ENCODE data around the gene UQCRC1.

The UQCRC1 gene

DNA sequence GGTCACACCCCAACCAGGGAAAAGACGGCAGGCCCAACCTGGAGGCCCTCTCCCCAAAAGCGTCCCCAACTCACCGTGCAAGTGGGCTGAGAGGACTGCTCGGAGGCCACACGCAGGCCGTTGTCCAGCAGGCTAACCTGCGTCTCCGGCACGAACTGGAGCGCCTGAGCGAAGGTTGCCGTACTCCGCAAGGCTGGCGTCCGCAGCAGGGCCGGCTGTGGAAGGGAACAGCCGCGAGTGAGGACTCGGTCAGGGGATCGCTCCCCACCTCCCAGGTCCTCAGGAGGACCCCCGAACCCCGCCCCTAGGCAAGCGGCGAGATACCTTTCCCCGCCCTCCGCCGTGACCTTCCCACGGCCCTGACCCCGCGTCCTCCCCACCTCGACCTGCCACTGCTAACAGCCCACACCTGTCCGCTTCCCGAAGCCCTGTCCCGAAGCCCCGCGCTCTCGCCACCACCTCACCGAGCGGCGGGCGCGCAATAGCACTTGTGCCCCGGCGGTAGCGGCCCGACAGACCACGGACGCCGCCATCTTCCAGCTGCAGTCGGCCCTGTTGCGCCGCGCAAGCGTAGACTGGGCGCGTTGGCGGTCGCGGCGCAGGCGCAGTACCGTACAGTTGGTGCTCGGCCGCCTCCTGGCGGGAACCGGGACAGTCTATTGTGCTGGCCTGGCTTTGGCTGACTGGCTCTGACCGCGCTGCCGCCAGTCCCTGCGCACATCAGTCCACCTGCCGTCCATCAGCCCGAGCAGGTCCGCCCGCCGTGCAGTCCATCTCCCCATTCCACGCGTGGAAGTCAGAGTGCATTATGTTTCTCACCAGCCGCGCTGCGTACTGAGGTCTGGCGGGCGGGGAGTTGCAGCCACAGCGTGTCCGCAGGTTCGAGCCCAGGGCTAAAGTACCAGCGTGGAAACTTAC lies at the start of gene UQCRC1:
TSS of gene UQCRC1 (minus strand) at position 559 of the 918 bp plus-strand sequence. CDS start at position 533, 26 bp downstream.
- peaks cover 31% of the 10 kb centered on the region for H3K36me3 ChIP-seq (ENCODE audit: control insufficient read depth, insufficient read depth, low read length, severe bottlenecking)
- H3K4me3 ChIP-seq (ENCODE audit: low read length) = peak within 1 kb of the TSS; percentile 99
- H3K9me3 ChIP-seq (ENCODE audit: control insufficient read depth, low read length) = no peaks in the 10 kb centered on the region
- peaks cover 20% of the 10 kb centered on the region for H3K4me1 ChIP-seq (ENCODE audit: control insufficient read depth, insufficient read depth, low read length)
- peak within 1 kb of the TSS; percentile 99 for H3K9ac ChIP-seq (ENCODE audit: low read length)
- no peaks in the 10 kb centered on the region for H3K27me3 ChIP-seq (replicated peaks; ENCODE audit: control insufficient read depth, insufficient read depth, low read length)
- DNase-seq (ENCODE audit: low read depth) = peak; percentile 97

DNA sequence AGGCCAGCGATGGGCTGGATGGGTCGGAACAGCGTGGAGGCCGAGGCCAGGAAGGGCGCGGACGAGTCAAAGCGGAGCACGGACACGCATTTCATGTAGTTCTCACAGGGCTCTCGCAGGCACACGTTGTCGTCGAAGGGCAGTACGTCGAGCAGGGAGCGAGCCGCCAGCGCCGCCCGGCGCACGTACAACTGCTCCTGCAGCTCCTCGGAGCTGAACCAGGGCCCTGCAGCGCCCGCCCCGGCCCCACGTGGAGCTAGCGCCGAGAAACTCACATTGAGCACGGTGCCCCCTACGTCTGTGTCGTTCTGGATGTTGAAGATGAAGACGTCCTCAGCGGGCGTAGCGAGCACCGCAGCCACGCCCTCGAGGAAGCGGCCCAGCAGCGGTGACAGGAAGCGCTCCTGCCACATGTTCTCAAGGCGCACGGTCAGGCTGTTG lies 47.4 kb upstream of the UQCRC1 start:
- no peaks in the 10 kb centered on the region for H3K36me3 ChIP-seq (ENCODE audit: control insufficient read depth, insufficient read depth, low read length, severe bottlenecking)
- H3K27me3 ChIP-seq (replicated peaks; ENCODE audit: control insufficient read depth, insufficient read depth, low read length) = no peaks in the 10 kb centered on the region
- no peak overlapping the region for H3K9ac ChIP-seq (ENCODE audit: low read length)
- no peaks in the 10 kb centered on the region for H3K9me3 ChIP-seq (ENCODE audit: control insufficient read depth, low read length)
- no peak for DNase-seq (ENCODE audit: low read depth)
- H3K4me1 ChIP-seq (ENCODE audit: control insufficient read depth, insufficient read depth, low read length) = peaks cover 9% of the 10 kb centered on the region
- H3K4me3 ChIP-seq (ENCODE audit: low read length) = peak overlapping the region; percentile 70

DNA sequence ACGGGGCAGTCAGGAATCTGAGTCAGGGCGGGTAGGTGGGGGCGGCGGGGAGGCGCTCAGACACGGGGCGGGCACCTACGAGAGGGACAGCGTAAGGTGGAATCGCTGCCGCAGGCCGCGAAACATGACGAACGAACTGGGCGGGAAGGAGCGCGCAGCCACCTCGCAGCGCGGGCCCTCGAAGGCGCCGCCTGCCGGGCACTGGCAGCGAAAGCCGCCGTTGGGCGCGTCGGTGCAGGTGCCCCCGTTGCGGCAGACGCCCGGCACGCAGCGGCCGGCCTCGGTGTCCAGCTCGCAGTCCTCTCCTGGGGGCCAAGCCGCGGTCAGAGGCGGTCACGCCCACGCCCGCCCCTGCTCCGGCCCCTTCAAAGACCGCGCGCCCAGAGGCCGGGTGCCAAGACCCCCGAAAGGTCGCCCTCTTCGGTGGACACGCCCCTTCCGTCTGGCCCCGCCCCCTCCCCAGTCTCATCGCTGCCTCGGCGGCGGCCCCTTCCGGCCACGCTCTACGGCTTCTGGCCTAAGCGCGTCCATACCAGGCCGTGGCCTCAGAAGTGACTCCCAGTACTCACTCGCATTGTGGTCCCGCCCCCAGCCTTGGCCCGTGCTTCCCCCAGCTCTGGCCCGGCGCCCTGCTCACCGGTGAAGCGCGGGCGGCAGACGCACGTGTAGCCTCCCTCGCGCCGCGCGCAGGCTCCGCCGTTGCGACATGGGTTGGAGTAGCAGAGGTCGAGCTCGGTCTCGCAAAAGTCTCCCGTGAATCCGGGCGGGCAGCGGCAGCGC lies 46.8 kb upstream of the UQCRC1 start:
- Histone ChIP-seq H3K9me3 (ENCODE audit: control insufficient read depth, low read length) (no peaks in the 10 kb centered on the region), H3K4me1 (ENCODE audit: control insufficient read depth, insufficient read depth, low read length) (peaks cover 8% of the 10 kb centered on the region), H3K9ac (ENCODE audit: low read length) (no peak overlapping the region), H3K36me3 (ENCODE audit: control insufficient read depth, insufficient read depth, low read length, severe bottlenecking) (no peaks in the 10 kb centered on the region), H3K4me3 (ENCODE audit: low read length) (peak overlapping the region; percentile 70), H3K27me3 (replicated peaks; ENCODE audit: control insufficient read depth, insufficient read depth, low read length) (no peaks in the 10 kb centered on the region)
- DNase-seq (ENCODE audit: low read depth) = peak; percentile 77

DNA sequence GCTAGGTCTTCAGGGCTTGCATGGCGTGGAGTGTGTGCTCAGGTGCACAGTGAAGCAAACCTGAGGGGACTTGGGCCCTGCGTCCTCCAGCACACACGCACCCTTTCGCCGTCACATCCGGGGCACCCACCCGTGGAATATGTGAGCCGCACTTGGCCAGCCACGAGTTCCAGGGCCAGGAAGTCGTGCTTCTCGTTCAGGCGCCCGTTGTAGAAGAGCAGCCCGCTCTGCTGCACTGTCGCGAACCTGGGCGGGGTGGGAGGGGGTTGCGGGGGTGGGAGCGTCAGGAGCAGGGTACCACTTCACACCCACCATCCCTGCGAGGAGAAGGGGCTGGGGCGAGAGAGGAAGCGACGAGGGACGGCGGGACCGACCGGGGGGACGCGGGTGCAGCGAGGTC lies 46.2 kb upstream of the UQCRC1 start:
- DNase-seq (ENCODE audit: low read depth) = no peak
- Histone ChIP-seq H3K9ac (ENCODE audit: low read length) (no peak overlapping the region), H3K4me3 (ENCODE audit: low read length) (no peak overlapping the region), H3K27me3 (replicated peaks; ENCODE audit: control insufficient read depth, insufficient read depth, low read length) (no peaks in the 10 kb centered on the region), H3K9me3 (ENCODE audit: control insufficient read depth, low read length) (no peaks in the 10 kb centered on the region), H3K36me3 (ENCODE audit: control insufficient read depth, insufficient read depth, low read length, severe bottlenecking) (no peaks in the 10 kb centered on the region), H3K4me1 (ENCODE audit: control insufficient read depth, insufficient read depth, low read length) (peaks cover 8% of the 10 kb centered on the region)

DNA sequence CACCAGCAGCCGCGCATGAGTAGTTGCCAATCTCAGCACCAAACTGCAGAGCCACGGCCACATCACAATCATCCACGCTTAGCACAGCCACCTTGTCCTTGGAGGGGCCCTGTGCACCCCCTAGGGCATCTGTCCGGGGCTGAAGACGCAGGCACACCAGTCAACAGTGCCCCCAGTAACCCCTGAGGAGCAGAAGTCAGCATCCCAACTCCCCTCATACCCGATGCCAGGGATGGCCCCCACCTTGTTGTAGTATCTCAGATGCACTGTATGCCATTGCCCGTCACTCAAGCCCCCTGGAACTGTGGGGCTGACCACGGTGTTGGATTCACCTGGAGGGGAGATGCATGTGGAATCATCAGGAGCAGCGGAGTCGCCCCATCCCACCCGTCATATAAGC lies 45.6 kb upstream of the UQCRC1 start:
- Histone ChIP-seq H3K9me3 (ENCODE audit: control insufficient read depth, low read length) (no peaks in the 10 kb centered on the region), H3K36me3 (ENCODE audit: control insufficient read depth, insufficient read depth, low read length, severe bottlenecking) (no peaks in the 10 kb centered on the region), H3K27me3 (replicated peaks; ENCODE audit: control insufficient read depth, insufficient read depth, low read length) (no peaks in the 10 kb centered on the region), H3K9ac (ENCODE audit: low read length) (no peak overlapping the region), H3K4me1 (ENCODE audit: control insufficient read depth, insufficient read depth, low read length) (peaks cover 8% of the 10 kb centered on the region), H3K4me3 (ENCODE audit: low read length) (no peak overlapping the region)
- no peak for DNase-seq (ENCODE audit: low read depth)

DNA sequence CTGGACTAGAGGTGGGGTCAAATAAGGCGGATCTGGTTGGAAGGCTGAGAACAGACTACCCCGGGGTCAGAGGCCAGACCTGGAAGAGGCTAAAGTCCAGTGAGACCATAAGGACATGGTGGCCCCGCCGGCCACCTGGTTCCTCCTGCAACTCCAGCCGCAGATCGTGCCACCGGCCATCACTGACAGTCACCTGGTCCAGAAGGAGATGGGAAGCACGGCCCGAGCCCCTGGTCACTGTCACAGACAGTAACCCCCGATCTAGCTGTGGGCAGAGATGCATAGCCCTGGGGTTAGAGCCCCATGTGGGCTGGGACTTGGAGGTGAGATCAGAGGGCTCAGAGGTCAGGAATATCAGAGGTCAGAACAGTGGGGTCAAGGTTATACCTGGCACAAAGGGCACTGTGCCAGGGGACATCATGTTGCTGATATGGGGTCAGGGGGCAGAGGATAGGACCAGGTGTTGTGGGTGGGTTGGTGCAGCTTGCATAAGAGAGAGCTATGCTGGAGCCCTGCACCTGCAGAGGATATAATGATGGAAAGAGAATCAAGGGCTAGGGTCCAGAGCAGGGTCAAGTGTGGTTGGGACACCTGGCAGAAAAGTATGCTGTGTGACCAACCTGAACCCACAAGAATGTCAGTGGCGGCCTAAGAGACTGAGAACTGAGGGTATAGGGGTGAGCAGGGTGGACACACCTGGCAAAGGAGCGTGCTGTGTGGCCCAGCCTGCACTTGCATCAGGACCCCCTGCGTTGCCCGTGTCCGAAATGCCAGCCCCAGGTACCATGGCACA lies 43.7 kb upstream of the UQCRC1 start:
- Histone ChIP-seq H3K4me1 (ENCODE audit: control insufficient read depth, insufficient read depth, low read length) (peaks cover 8% of the 10 kb centered on the region), H3K4me3 (ENCODE audit: low read length) (no peak overlapping the region), H3K9me3 (ENCODE audit: control insufficient read depth, low read length) (no peaks in the 10 kb centered on the region), H3K27me3 (replicated peaks; ENCODE audit: control insufficient read depth, insufficient read depth, low read length) (peaks cover 3% of the 10 kb centered on the region), H3K9ac (ENCODE audit: low read length) (no peak overlapping the region), H3K36me3 (ENCODE audit: control insufficient read depth, insufficient read depth, low read length, severe bottlenecking) (no peaks in the 10 kb centered on the region)
- DNase-seq (ENCODE audit: low read depth) = no peak

DNA sequence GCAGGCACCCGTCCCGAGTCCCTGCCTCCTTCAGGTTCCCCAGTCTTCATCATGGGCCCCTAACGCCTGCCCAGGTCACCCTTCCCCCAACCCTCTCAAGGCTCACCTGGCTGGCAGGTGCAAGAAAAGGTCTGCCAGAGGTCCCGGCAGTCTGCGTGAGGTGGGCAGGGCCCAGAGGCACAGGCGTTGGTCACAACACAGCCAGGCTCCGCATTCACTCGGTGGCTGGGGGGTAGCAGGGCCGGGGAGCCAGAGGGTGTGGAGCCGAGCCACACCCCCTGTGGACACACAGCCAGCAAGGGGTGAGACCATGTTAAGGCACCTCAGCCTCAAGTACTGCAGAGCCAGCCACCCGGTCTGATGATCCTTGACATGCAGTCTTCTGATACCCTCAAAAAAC lies 42.3 kb upstream of the UQCRC1 start:
- no peak overlapping the region for H3K9ac ChIP-seq (ENCODE audit: low read length)
- H3K4me1 ChIP-seq (ENCODE audit: control insufficient read depth, insufficient read depth, low read length) = peaks cover 7% of the 10 kb centered on the region
- no peaks in the 10 kb centered on the region for H3K36me3 ChIP-seq (ENCODE audit: control insufficient read depth, insufficient read depth, low read length, severe bottlenecking)
- H3K4me3 ChIP-seq (ENCODE audit: low read length) = no peak overlapping the region
- no peaks in the 10 kb centered on the region for H3K9me3 ChIP-seq (ENCODE audit: control insufficient read depth, low read length)
- DNase-seq (ENCODE audit: low read depth) = no peak
- peaks cover 3% of the 10 kb centered on the region for H3K27me3 ChIP-seq (replicated peaks; ENCODE audit: control insufficient read depth, insufficient read depth, low read length)

DNA sequence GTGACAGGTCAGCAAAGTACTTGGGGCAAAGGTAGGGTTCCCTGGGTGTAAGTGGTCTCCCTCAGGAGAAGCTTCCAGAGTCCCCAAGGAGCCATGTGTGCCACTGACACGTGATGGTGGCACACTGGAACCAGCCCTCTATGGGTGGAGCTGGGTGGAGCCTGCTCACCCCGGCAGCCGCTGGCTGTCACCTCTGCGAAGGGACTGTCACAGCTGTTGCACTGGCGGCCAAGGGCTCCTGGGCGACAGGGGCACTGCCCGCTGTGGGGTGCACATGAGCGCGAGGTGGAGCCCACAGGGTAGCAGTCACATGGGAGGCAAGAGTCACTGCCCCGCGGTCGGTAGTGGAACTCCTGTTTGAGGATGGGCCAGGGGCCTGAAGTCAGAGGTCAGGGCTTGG lies 41.3 kb upstream of the UQCRC1 start:
- H3K4me1 ChIP-seq (ENCODE audit: control insufficient read depth, insufficient read depth, low read length) = no peaks in the 10 kb centered on the region
- H3K36me3 ChIP-seq (ENCODE audit: control insufficient read depth, insufficient read depth, low read length, severe bottlenecking) = no peaks in the 10 kb centered on the region
- H3K9me3 ChIP-seq (ENCODE audit: control insufficient read depth, low read length) = no peaks in the 10 kb centered on the region
- no peak overlapping the region for H3K4me3 ChIP-seq (ENCODE audit: low read length)
- no peak for DNase-seq (ENCODE audit: low read depth)
- no peak overlapping the region for H3K9ac ChIP-seq (ENCODE audit: low read length)
- peaks cover 3% of the 10 kb centered on the region for H3K27me3 ChIP-seq (replicated peaks; ENCODE audit: control insufficient read depth, insufficient read depth, low read length)

DNA sequence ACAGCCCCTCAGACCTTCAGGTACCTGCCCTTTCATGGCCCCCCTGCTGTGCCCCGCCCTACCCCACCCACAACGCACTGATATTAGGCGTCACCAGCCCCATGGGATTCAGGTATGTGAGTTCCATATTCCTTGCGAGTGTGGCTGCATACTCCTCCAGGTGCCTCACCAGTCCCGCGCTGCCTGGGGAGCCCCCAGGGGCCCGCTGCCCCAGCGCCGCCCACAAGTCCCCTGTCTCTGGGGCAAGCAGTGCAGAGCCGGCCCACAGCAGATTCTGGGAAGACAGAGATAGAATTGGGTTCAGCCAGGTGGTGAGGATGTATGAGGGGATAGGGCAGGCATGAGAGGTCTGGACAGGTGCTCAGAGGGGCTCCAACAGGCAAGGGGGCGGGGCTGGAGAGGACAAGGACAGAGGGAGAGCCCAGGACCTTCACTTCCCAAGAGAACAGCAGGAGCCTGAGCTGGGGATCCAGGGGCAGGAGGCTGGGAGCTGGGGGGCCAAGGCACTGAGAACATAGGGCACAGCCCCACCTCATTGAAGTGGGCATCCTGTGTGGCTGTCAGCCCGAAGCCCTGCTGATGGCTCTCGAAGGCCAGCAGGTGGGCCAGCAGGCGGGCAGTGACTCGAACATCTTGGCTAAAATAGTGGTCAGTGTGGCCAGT lies 38.9 kb upstream of the UQCRC1 start:
- H3K9me3 ChIP-seq (ENCODE audit: control insufficient read depth, low read length) = no peaks in the 10 kb centered on the region
- H3K36me3 ChIP-seq (ENCODE audit: control insufficient read depth, insufficient read depth, low read length, severe bottlenecking) = no peaks in the 10 kb centered on the region
- no peak overlapping the region for H3K4me3 ChIP-seq (ENCODE audit: low read length)
- H3K27me3 ChIP-seq (replicated peaks; ENCODE audit: control insufficient read depth, insufficient read depth, low read length) = peaks cover 3% of the 10 kb centered on the region
- DNase-seq (ENCODE audit: low read depth) = no peak
- no peak overlapping the region for H3K9ac ChIP-seq (ENCODE audit: low read length)
- H3K4me1 ChIP-seq (ENCODE audit: control insufficient read depth, insufficient read depth, low read length) = no peaks in the 10 kb centered on the region

DNA sequence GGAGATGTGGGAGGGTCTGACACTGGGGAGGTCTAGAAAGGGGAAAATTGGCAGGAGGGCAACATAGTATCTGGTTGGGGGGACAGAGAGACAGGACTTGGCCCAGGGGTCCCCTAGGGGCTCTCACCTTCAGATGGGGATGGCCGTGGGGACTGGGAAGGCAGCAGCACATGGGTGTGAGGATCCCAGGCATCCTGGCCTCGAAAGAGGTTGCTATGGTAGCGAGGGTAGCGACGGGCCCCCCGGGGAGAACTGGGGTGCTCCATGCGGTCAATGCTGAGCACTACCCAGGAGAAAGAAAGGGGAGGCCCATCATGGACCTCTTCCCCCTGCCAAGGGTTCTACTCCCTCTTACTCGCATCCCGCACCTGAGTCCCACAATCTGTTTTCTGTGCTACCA lies 38.3 kb upstream of the UQCRC1 start:
- Histone ChIP-seq H3K27me3 (replicated peaks; ENCODE audit: control insufficient read depth, insufficient read depth, low read length) (peaks cover 3% of the 10 kb centered on the region), H3K9ac (ENCODE audit: low read length) (no peak overlapping the region), H3K36me3 (ENCODE audit: control insufficient read depth, insufficient read depth, low read length, severe bottlenecking) (no peaks in the 10 kb centered on the region), H3K9me3 (ENCODE audit: control insufficient read depth, low read length) (no peaks in the 10 kb centered on the region), H3K4me1 (ENCODE audit: control insufficient read depth, insufficient read depth, low read length) (no peaks in the 10 kb centered on the region), H3K4me3 (ENCODE audit: low read length) (no peak overlapping the region)
- DNase-seq (ENCODE audit: low read depth) = no peak

Data from adipocyte (in vitro differentiated cells).